ENCODE data around the gene UNC79.

The UNC79 gene

GRCh38 chr14:93749076-93749420 is 318.3 kb downstream of the UNC79 start:
- DNase-seq (ENCODE audit: low read depth in 2 of 2): no peak

- no peak for DNase-seq (ENCODE audit: low read depth in 2 of 2)
Measured at GRCh38 chr14:93751946-93752655, 321.4 kb downstream of the UNC79 start.

- no peak for DNase-seq (ENCODE audit: low read depth in 2 of 2)
Measured at GRCh38 chr14:93752980-93753561, 322.3 kb downstream of the UNC79 start.

- DNase-seq (ENCODE audit: low read depth in 2 of 2): no peak
Measured at GRCh38 chr14:93753647-93754046, 322.9 kb downstream of the UNC79 start.

GRCh38 chr14:93757206-93757605 is 326.5 kb downstream of the UNC79 start:
- DNase-seq (ENCODE audit: low read depth in 2 of 2): no peak

Measured in stimulated activated CD8-positive, alpha-beta memory T cell treated with anti-CD3 and anti-CD28 coated beads, Interleukin-7, amount 100 ng/mL, for 1 hour (primary cell).